ENCODE measurements around the gene AMH. TPM values are rescaled to one million over a fixed set of nuclear protein-coding genes. Genes with fewer than 3 reads are reported as not detected.

AMH gene
- total and polyA plus RNA-seq, 12 donors: 0.36 to 4.6 (median 1.1) TPM; not detected in 4

- Histone ChIP-seq H3K27ac (no peak overlapping the region), H3K4me3 (no peak overlapping the region), H3K27me3 (no peaks in the 10 kb centered on the region), H3K4me1 (replicated peaks in 1 of 2) (peaks cover 0 to under 1% of the 10 kb centered on the region in 2 donors), H3K9me3 (replicated peaks in 1 of 3) (no peaks in the 10 kb centered on the region), H3K36me3 (replicated peaks in 1 of 2) (peaks cover 0 to 88% of the 10 kb centered on the region in 2 donors)
- no peak for DNase-seq
- TF ChIP-seq POLR2A (IDR thresholded peaks at IDR 0.05) (no peak), CTCF (IDR thresholded peaks at IDR 0.05) (no peak)
- whole genome bisulfite sequencing, 4 donors: 87 to 93% (median 89%) methylated on average over 8 to 26 of the region's 26 CpGs
- intact Hi-C loops (cut with DNase I): no loop called here
Measured at GRCh38 chr19:2213799-2214198, 35.3 kb upstream of the AMH start.

GRCh38 chr19:2214251-2214650 lies 34.9 kb upstream of the AMH start:
- no peak for DNase-seq
- no peak for TF ChIP-seq POLR2A (IDR thresholded peaks at IDR 0.05)
- Histone ChIP-seq H3K4me1 (replicated peaks in 1 of 2) (no peaks in the 10 kb centered on the region), H3K4me3 (no peak overlapping the region), H3K27me3 (no peaks in the 10 kb centered on the region), H3K27ac (no peak overlapping the region), H3K9me3 (replicated peaks in 1 of 3) (no peaks in the 10 kb centered on the region), H3K36me3 (replicated peaks in 1 of 2) (peaks cover 0 to 93% of the 10 kb centered on the region in 2 donors)
- WGBS, 4 donors: 91 to 93% (median 93%) methylated on average over 6 to 17 of the region's 17 CpGs
- intact Hi-C loops (cut with DNase I): no loop called here

GRCh38 chr19:2215281-2215751 lies 33.8 kb upstream of the AMH start:
- WGBS, 4 donors: 85 to 89% (median 87%) methylated on average over 21 to 31 of the region's 31 CpGs
- no peak overlapping the region for H3K4me3 ChIP-seq
- intact Hi-C loops (cut with DNase I): no loop called here
- no peak overlapping the region for H3K27ac ChIP-seq
- H3K9me3 ChIP-seq (replicated peaks in 1 of 3): no peaks in the 10 kb centered on the region
- H3K27me3 ChIP-seq: no peaks in the 10 kb centered on the region
- TF ChIP-seq CTCF (IDR thresholded peaks at IDR 0.05): no peak
- no peak for TF ChIP-seq POLR2A (IDR thresholded peaks at IDR 0.05)
- DNase-seq: no peak
- H3K4me1 ChIP-seq (replicated peaks in 1 of 2): no peaks in the 10 kb centered on the region
- H3K36me3 ChIP-seq (replicated peaks in 1 of 2): peaks cover 0 to 94% of the 10 kb centered on the region in 2 donors

- H3K9me3 ChIP-seq (replicated peaks in 1 of 3): no peaks in the 10 kb centered on the region
- H3K27me3 ChIP-seq: no peaks in the 10 kb centered on the region
- intact Hi-C loops (cut with DNase I): no loop called here
- peaks cover 0 to 84% of the 10 kb centered on the region in 2 donors for H3K36me3 ChIP-seq (replicated peaks in 1 of 2)
- H3K4me3 ChIP-seq: no peak overlapping the region
- peaks cover 8 to 12% of the 10 kb centered on the region in 2 donors for H3K4me1 ChIP-seq (replicated peaks in 1 of 2)
- 88 to 100% (median 94%) methylated on average over 1 to 43 of the region's 43 CpGs for WGBS, 4 donors
- TF ChIP-seq POLR2A (IDR thresholded peaks at IDR 0.05) (no peak), CTCF (IDR thresholded peaks at IDR 0.05) (no peak)
- H3K27ac ChIP-seq: no peak overlapping the region
- DNase-seq: no peak
Measured at GRCh38 chr19:2216361-2217225, 32.5 kb upstream of the AMH start.

All from adrenal gland (tissue), 12 donors.